NCI-H1436 treated with DMSO at 0.1 percent for 48 hours (cell line): ENCODE results near the gene TDP2.
"Not testable (repeated sequence)": the region's sequence is repeated elsewhere in the genome, so short reads cannot be mapped to it uniquely, and the experiment has no call there.

Experiments used
- DNase-seq: peaks from one replicate; lab custom pipeline; 2025; lab: John Stamatoyannopoulos, UW

The TDP2 gene

DNA sequence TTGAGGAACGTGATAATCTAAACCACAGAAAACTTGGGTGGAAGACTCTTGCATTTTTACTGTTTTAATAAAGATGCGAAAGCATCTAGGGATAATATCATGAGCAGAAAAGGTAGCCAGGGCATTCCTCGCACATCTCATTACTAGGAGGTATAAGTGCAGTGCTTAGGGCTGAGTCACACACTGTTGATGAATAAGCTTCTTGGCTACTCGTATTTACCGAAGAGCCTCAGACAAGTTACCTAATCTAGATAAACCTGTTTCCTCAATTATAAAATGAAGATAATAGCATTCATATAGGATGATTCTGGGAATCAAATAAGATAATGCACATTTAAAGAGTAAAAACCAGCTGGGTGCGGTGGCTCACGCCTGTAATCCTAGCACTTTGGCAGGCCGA lies 19.9 kb downstream of the TDP2 start:
- no peak for DNase-seq

DNA sequence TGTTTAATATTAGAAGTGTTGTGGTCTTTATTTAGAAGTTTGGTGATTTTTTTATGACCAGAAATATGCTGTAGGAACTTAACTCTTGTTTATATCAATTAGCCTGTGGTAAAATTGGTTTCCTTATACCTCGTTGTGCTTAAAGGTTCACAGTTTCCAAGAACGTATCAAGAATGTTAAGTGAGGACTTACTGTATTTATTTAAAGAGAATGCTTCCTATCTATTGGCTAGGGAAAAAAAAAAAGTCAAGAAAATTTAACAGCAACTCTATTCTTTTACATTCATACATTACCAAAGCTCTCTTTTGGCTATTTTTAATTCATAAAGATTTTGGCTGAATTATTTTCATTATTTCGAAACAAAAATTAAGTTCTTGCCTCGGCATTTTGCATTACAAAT lies 22.3 kb downstream of the TDP2 start:
- DNase-seq, result no peak

DNA sequence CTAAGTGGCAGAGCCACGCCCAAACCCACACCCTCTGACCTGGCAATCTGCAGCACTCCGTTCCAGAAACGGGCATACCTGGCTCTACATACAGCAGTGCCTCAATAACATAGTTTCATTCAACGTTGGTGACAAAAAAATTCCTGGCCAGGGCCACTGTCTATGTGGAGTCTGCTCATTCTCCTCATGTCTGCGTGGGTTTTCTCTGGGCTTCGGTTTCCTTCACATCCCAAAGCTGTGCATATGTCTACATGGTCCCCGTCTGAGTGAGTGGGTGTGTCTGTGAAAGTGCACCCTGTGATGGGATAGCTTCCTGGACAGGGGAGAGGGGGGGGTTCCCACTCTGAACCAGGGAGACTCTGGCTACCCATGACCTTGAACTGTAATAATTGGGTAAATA lies 22.8 kb downstream of the TDP2 start:
- no peak for DNase-seq

DNA sequence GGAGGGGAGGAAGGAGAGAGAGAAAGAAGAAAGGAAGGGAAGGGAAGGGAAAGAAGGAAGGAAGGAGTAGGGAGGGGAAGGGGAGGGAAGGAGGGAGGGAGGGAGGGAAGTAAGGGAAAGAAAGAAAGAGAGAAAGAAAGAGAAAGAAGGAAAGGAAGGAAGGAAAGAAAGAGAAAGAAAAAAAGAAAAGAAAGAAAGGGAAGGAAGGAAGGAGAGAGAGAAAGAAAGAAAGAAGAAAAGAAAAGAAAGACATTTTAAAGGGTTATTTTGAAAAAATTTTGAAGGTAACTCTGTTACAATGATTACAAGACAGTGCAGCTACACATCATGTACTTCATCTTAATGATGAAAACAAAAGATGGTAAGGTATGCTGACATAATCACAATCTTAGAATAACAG lies 24.6 kb downstream of the TDP2 start:
- no peak for DNase-seq

DNA sequence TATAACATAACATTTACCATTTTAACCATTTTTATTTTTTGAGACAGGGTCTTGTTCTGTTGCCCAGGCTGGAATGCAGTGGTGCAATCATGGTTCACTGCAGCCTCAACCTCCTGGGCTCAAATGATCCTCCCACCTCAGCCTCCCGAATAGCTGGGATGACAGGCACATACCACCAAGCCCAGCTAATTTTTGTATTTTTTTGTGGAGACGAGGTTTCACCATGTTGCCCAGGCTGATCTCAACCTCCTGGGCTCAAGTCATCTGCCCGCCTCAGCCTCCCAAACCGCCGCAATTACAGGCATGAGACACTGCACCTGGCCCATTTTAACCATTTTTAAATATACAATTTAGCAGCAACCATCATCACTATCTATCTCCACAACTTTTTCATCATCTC lies 26.1 kb downstream of the TDP2 start:
- not testable (repeated sequence) for DNase-seq

DNA sequence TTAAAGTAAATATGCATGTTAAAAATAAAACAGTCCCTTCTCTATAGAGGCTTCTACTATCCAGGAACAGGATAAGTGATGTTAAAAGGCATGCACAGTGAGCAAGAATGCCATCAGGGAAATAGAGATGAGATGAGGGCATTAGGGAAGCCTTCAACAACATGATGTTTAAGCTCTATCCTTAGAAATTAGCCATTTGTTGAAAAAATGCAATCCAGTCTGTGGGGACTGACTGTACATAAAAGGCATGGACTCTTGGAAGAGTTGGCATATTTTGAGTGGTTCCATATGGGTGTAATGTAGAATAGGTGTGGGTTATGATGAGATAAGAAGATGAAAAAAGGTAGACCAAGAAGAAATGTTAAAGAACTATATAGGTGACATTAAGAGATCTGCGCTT lies 26.5 kb downstream of the TDP2 start:
- no peak for DNase-seq

DNA sequence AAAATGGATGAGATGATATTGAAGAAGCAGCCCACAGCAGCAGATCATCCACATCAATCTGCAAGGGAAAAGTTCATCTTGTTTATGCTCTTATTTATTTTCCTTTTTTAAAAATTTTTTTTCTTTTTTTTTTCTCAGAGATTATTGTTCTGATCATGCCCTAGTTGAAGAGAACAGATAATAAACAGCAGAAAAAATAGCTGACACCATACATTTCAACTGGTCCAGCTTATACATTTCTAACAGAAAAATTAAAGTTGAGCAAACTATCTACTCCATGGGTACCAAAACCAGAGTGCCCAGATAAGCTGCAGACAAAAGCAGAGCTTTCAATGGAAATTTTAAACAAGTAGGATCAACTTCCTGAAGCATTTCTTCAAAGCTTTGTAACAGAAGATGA lies 30.0 kb downstream of the TDP2 start:
- DNase-seq, result no peak

DNA sequence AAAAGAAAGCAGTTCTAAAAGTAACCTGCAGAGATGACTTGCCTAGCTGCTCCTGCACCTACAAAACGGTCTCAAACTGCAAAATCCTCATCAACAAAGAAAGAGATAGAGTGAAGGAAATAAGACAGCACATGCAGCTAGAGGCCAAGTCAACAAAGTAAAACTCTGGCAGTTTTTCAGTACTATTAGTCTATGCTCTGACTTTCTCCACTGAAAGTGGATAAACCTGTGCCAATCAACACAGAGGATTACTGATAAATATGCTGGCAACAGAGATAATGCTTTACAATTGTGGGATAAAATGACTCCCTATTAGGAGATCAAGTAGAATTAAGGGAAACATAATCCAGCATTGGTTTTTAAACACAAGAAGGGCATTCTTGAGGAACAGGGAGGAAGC lies 34.1 kb downstream of the TDP2 start:
- no peak for DNase-seq

DNA sequence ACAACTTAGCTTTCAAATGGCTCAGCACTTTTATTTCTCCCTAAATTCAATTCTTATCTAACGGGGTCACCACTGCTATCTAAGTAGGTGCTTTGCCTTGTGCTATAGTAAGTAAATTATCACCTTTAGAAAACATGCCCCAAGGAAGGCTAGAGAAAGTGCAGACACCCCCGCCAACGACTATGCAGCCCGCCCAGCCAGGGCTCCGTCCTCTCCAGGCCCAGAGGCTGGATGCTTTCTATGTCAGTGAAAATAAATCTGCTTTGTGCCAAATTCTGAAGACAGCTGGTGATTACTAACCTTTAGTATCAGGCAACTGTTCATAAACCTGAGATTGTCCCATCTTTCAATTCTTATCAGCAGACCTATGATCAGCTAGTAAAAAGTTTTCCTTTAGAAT lies 35.0 kb downstream of the TDP2 start:
- DNase-seq, result no peak

DNA sequence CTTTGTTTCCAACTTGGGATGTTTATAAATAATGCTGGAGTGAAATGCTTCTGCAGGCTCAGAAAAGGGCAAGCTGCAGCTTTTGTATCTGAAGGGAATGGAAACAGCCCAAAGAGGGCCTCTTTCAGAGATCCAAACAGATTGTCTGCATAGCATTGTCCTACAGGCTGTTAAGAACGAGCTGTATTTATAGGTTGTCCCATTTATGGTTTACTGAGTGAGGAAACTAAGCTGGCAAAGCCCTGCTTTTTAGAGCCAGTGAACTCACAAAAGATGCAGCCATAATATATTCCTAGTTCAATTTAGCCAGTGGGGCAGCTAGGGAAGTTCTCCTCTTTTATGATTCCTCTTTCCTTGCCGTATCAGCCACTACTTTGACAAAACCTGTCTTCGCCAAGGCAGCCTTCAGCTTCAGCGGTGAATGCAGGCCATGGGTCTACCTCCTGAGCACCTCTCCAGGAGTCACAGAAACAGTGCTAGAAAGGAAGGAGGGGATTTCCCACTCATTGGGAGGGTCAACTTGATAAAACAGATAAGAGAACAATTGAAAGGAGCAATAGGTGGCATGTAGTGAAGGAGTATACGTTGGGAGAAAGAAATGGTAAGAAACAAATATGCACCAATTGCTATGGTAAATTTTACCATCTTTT lies 35.7 kb downstream of the TDP2 start:
- no peak for DNase-seq

DNA sequence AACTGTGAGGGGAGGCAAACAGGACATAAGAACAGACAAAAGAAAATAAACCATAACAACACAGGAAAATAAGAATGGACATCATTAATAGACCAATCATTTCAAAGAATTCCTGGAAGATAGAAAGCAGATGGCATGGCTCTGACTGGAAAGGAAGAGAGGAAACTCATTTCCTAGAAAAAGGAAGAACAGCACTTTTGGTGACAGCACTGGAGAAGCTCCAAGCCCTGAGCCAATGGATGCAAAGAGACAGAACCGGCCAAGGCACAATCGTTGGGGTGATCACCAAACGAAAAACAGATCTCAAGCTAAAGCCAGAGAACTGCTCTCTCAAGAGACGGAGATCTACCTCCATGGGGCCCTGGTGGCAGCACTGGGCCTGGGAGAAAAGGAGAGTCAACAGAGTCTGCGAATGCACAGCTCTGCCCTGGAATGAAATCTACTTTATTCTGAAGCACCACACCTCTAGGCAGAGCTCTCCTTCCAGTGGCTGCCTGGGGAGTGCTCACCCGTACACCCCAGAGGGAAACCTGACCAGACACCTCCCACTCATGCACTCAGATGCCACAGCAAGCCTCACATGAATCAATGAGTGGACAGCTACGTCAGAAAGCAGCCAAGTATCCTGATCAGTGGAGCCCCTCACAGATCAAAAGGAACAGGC lies 44.9 kb downstream of the TDP2 start:
- DNase-seq, result no peak

DNA sequence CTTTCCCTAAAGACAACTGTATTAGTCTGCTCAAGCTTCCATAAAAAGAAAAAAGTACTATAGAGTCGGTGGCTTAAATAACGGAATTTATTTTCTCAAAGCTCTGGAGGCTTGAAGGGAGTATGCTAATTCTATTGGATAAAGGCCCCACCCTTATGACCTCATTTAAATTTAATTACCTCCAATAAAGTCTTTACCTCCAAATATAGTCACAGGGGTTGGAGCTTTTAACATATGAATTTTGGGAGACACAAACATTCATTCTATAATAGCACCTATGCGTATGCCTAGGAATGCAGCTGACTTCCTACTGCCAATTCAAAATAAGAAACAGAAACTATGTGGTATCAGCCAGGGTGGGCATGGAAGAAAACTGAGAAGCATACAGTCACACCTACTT lies 46.1 kb downstream of the TDP2 start:
- no peak for DNase-seq

DNA sequence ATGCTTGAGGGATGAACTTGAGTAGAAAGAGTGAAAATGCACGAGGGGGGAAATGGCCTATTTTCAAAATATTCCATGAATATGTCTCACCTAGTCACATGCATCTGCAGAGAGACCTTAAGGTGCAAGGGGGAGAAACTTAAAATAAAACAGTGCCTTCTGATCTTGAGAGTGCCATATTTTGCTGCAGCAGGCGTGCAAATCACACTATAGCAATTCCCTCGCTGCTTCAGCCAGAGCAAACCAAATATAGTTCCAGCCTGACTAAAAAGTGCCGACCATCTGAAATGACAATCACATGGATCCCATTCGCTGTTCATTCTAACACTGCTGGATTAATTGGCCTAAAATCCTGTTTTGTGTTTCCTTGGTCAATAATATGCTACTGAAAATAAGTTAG lies 47.0 kb downstream of the TDP2 start:
- no peak for DNase-seq

DNA sequence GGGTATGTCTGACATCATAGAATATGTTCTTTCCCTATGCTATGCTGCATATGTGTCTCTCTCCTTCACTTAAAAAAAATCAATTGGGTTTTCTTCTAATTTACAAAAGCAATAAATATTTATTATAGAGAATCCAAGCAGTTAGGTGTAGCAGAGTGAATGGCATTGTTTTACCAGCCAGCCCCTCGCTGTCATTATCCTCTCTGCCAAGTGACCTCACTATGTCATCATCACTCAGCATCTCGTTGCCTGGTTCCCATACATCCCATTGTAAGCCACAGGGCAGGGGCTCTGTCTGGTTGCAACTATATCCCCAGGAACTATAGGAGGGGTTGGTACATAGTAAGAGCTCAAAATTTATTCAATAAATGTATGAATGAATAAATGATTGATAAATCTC lies 52.1 kb downstream of the TDP2 start:
- no peak for DNase-seq

DNA sequence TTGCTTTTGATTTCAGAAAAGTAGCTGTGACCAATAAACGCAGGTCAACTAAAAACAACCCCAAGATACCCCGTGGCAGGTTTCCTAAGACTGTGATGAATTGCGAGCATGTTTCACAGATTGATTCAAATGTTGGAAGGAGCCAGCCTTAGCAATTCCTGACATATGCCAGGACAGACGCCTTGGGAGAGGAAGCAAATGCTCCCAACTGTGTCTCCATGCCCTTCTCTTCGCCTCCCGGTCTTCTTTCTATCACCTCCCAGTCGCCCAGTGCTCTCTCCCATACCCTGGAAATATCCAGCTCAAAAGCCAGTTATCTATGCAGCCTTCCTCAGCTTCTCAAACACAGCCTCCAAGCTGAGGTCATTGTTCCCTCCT lies 52.7 kb downstream of the TDP2 start:
- no peak for DNase-seq

DNA sequence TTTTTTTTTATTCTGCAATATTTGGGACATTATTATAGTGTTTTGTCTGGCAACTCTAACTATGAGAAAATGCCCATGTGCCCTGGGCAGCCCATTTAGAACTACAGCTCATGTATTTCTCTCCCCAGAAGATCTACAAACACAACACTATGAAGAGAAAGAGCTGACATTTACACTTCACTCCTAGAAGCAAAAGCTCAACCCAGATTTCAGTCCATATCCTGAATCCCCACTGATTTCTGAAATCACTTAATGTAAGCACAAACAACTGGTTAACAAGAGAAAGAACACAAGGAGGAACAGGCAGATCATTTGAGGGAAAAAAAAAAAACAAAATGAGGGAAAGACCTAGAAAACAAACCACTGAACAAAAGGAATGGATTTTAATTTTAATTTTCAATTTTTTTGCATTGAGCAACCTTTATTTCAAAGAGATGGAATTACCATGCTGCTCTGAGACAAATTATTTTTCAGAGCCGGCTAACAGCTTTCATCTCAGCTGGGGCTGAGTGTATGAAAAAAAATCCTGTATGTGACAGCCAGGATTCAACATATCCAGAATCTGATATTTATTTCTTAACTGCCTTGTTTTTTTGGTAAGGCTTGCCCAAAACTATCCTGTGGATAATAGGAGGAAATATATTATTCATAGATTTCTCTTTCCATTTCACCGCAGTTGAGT lies 53.2 kb downstream of the TDP2 start:
- DNase-seq, result no peak

DNA sequence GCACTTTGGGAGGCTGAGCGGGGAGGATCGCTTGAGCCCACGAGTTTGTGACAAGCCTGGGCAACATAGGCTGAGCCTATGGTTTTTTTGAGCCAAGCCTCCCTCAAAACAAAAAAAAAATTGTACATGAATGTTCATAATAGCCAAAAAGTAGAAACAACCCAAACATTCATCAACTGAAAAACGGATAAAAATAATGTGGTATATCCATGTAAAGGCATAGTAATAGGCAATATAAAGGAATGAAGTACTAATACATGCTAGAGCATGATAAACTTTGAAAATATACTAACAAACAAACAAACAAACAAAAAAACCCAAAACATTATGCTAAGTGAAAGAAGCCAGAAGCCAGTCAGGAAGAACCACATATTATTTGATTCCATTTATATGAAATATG lies 56.0 kb downstream of the TDP2 start:
- DNase-seq, result no peak

DNA sequence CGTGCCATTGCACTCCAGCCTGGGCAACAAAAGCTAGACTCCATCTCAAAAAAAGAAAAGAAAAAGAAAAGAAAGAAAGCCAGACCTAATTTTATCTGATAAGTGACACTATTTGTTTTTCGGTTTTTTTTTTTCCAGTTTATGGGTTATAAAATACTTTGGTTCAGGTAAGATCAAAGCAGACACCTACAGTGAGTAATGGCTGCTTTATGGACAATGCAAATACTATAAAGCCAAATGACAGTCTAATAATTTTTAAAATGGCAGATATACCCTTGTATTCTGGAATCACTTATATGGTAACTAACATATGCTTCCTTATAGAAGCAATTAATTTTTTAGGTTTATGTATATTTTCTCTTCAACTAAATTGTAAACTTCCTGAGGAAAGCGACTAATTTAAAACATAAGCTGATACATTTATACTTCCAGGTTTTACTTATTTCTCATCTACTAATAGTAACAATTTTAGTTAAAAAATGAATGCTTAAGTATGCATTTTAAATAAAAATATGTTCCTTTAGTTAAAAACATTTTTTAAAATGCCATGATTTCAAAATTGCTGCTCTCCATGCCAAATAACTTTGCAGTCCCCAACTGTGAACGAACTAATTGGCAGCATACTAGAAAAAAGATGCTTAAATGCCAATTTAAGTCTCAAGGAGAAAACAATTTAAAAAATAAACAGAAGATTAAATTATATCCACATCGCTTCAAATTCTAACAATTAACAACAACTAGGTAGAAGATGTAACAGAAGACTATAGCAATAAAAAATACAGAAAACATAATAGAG lies 59.2 kb downstream of the TDP2 start:
- no peak for DNase-seq

DNA sequence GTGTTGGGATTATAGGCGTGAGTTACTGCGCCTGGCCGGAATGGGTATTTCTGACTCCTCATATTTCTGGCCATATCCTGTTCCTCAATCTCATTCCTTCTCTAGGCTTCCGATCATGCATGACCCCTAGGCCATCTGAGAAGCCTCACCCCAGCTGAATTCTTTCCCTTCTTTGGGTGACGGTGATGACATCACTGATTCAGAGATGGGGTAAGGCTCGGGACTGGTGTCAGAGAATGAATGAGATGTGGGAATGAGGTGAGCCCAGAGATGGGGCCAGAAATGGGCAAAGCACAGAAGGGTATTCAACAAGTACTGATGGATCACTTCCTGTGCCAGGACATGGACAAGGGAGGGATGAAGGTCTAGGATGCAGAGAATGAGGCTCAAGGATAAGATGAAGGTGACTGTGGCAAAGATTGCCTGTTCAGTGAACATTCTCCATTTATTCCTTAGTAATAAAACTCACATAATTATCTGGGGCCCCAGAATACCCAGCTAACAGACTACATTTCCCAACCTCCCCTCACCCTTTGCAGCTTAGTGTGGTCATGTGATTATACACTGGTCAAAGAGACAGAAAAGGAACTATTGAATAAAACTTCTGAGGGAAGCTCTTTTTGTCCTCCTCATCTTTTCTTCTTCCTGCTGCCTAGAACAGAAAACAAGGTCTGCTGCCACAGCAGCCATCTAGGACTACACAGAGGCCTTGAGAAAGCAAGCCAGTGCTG lies 60.3 kb downstream of the TDP2 start:
- DNase-seq, result no peak

DNA sequence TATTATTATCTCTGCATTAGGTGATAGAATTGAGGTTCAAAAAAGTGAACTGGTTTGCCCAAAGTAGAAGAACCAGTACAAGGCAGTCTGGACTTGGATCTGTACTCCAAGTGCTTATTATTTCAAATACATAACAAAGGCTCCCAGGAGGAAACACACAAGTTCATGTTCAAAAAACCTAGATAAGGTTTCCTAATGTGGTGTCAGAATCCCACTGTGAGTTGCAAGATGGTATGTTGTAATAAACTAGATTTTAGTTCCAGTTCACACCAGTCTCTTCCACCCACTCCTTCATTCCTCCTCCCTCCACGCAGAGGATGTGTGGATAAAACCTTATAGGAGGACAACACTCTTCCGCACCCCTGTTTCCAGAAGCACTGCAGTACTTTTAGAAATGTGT lies 63.5 kb downstream of the TDP2 start:
- DNase-seq, result no peak

DNA sequence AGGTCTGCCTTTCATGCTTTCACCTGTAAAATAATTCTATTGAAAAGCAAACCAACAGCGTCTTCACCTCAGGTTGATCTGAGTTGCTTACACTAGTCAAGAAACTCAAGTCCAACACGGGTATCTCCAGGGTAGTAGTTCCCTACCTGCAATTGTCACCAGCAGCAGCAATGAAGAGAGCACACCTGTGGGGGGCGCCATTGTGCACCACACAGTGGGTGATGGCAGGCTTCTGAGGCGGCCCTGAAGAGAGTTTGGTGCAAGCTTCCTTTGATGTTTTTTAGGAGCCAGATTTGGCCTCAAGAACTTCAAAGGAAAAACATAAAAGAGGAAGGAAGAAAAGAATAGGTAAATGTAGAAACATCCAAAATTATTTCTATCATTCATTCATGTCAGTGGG lies 65.8 kb downstream of the TDP2 start:
- DNase-seq, result no peak
